D721Med (cell line): ENCODE measurements around the gene MED20.

ENCODE experiments used
- DNase-seq: peaks from one replicate; pipeline ENCODE4 v3.0.0; 2011; ENCODE audit warnings: low spot score; ENCODE audit not compliant: insufficient read length
- FAIRE-seq: peaks from 2 replicates; lab custom pipeline; 2011; peaks lifted over from hg19 to GRCh38; lab: Jason Lieb, UNC
- TF ChIP-seq, protein P1 (sequence below): IDR thresholded peaks from 2 replicates; pipeline ENCODE4 v1.5.1; 2012; ENCODE audit warnings: mild to moderate bottlenecking, control low read depth; ENCODE audit not compliant: insufficient read depth; ENCODE audit errors: missing control alignments

Gene MED20

GRCh38 chr6:41922154-41922553 is 1.2 kb upstream of the MED20 start:
- DNase-seq (no peak), FAIRE-seq (no peak)
- TF ChIP-seq, protein P1, sequence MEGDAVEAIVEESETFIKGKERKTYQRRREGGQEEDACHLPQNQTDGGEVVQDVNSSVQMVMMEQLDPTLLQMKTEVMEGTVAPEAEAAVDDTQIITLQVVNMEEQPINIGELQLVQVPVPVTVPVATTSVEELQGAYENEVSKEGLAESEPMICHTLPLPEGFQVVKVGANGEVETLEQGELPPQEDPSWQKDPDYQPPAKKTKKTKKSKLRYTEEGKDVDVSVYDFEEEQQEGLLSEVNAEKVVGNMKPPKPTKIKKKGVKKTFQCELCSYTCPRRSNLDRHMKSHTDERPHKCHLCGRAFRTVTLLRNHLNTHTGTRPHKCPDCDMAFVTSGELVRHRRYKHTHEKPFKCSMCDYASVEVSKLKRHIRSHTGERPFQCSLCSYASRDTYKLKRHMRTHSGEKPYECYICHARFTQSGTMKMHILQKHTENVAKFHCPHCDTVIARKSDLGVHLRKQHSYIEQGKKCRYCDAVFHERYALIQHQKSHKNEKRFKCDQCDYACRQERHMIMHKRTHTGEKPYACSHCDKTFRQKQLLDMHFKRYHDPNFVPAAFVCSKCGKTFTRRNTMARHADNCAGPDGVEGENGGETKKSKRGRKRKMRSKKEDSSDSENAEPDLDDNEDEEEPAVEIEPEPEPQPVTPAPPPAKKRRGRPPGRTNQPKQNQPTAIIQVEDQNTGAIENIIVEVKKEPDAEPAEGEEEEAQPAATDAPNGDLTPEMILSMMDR = no peak

DNA sequence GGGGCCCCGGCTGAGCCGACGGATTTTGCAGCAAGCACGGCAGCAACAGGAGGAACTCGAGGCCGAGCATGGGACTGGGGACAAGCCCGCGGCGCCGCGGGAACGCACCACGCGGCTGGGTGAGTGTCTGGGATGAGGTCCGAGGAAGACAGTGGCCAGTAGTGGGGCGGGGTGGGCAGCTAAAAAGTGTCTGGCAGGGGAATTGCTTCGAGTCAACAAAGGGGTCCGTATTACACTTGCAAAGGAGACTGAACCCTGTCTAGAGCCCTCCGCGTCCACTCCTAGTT is 716 bp upstream of the MED20 start:
- FAIRE-seq = no peak
- TF ChIP-seq, protein P1 = no peak
- no peak for DNase-seq

- no peak for FAIRE-seq
Measured at GRCh38 chr6:41917528-41917927, 3.4 kb downstream of the MED20 start.

DNA sequence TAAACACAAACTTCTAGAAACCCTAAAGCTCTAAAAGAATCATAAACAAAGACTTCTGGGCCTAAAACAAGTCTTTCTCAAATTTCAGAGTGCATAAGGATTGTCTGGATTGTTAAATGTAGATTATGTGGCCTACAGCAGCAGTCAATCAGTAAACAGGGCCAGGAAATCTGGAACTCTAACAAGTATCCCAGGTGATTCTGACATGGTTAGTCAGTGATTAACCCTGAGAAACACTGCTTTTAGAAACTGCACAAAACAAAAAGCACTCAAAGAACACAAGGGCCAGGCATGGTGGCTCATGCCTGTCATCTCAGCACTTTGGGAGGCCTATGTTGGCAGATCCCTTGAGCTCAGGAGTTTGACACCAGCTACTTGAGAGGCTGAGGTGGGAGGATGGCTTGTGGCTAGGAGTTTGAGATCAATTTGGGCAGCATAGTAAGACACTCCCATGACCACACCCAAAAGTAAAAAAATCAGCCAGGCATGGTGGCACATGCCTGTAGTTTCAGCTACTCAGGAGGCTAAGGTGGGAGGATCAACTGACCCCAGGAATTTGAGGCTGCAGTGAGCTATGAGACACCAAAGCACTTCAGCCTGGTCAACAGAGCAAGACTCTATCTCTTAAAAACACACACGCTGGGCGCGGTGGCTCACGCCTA is 5.9 kb downstream of the MED20 start:
- no peak for FAIRE-seq
- TF ChIP-seq, protein P1 = no peak
- no peak for DNase-seq

More at GRCh38 chr6:41917528-41917927, 3.4 kb downstream of the MED20 start:
- DNase-seq = no peak
- TF ChIP-seq, protein P1 = no peak

- DNase-seq = no peak
- TF ChIP-seq, protein P1 = no peak
- FAIRE-seq = no peak
Measured at GRCh38 chr6:41914343-41914742, 6.6 kb downstream of the MED20 start.

DNA sequence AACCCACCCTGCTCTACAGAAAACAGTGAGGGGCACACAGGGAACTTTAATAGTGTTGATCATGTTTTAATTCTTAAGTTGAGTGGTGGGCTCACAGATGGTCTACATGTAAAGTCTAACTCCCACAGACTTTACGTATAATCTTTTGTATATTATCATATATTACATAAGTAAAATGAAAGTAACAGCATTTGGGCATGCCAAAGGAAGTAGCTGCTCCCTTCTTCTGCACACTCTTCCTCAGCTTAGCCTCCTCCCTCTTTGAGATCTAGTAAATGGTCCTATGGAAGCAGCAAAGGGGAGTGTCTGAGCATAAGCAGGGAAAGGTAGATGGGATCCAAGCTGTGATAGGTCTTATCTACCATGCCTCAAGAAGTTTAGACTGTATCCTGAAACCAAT is 11.2 kb downstream of the MED20 start:
- DNase-seq = no peak
- FAIRE-seq = no peak
- TF ChIP-seq, protein P1 = no peak

- FAIRE-seq = no peak
- TF ChIP-seq, protein P1 = no peak
- DNase-seq = no peak
Measured at GRCh38 chr6:41901882-41902519, 18.9 kb downstream of the MED20 start.
